Measurements from ENCODE around the gene SLC12A5. TPM values are rescaled to one million over a fixed set of nuclear protein-coding genes. Genes with fewer than 3 reads are reported as not detected.

Gene SLC12A5
- total and polyA plus RNA-seq, 2 donors (not counting 1 experiment from before 2014, with no cell fraction given), result 0.32 TPM; not detected in 1

- peaks cover 0 to 4% of the 10 kb centered on the region in 2 donors for H3K4me1 ChIP-seq (ENCODE audit: control insufficient read depth in 2 of 2, insufficient read depth in 2 of 2, low read length in 2 of 2)
- ChIA-PET POLR2A (no interaction called here), CTCF (no interaction called here)
- H3K9me3 ChIP-seq (ENCODE audit: control extremely low read depth in 1 of 3, control insufficient read depth in 2 of 3, insufficient read depth in 1 of 3, low read length in 2 of 3), result peaks cover 0 to 9% (median 0%) of the 10 kb centered on the region in 3 donors
- no peak for TF ChIP-seq CTCF (IDR thresholded peaks at IDR 0.05)
- TF ChIP-seq EZH2 (IDR thresholded peaks at IDR 0.05; ENCODE audit: borderline replicate concordance, insufficient read depth, low read depth, low read length, poor library complexity, severe bottlenecking), result no peak
- H3K4me3 Mint-ChIP-seq, result no peak overlapping the region
- intact Hi-C loops (cut with micrococcal nuclease), result no loop called here
- no peak overlapping the region for H3K9ac ChIP-seq (ENCODE audit: low read length)
- no peak overlapping the region for H3K27ac ChIP-seq (ENCODE audit: low read length in 2 of 2)
- peaks cover 0 to 61% (median 23%) of the 10 kb centered on the region in 4 experiments for H3K27me3 ChIP-seq (replicated peaks in 1 of 4; ENCODE audit: control extremely low read depth in 1 of 4, control insufficient read depth in 3 of 4, insufficient read depth in 4 of 4, low read length in 3 of 4)
- H3K79me2 ChIP-seq (ENCODE audit: control insufficient read depth, insufficient read depth, low read length), result no peaks in the 10 kb centered on the region
- H3K27ac Mint-ChIP-seq, result no peak overlapping the region
- H3K27me3 Mint-ChIP-seq, result peaks cover 57% of the 10 kb centered on the region
- DNase-seq, result no peak
- H3K4me2 ChIP-seq (replicated peaks; ENCODE audit: low read depth, low read length, poor library complexity, severe bottlenecking), result no peak overlapping the region
- no peaks in the 10 kb centered on the region for H4K20me1 ChIP-seq (ENCODE audit: control insufficient read depth, insufficient read depth, low read length, poor library complexity, severe bottlenecking)
- 97% methylated on average over 4 of the region's 8 CpGs for WGBS (ENCODE audit: insufficient coverage)
- ATAC-seq (ENCODE audit: low read depth), result no peak
- H3K36me3 ChIP-seq (replicated peaks in 1 of 2; ENCODE audit: control extremely low read depth in 1 of 2, control insufficient read depth in 1 of 2, extremely low read depth in 1 of 2, insufficient read depth in 2 of 2, low read length in 1 of 2), result no peaks in the 10 kb centered on the region
- H2AFZ ChIP-seq (ENCODE audit: insufficient read depth, low read depth, low read length, poor library complexity, severe bottlenecking), result no peak overlapping the region
- no peaks in the 10 kb centered on the region for H3K9me3 Mint-ChIP-seq (ENCODE audit: insufficient read depth)
- H3K4me1 Mint-ChIP-seq, result no peaks in the 10 kb centered on the region
- H3K4me3 ChIP-seq (ENCODE audit: control extremely low read depth in 1 of 5, extremely low read depth in 1 of 5, insufficient read depth in 1 of 5, low read depth in 2 of 5, low read length in 4 of 5), result no peak overlapping the region
Measured at GRCh38 chr20:46036370-46036769, 7.4 kb downstream of the SLC12A5 start.

- peaks cover 0 to 61% (median 22%) of the 10 kb centered on the region in 4 experiments for H3K27me3 ChIP-seq (replicated peaks in 1 of 4; ENCODE audit: control extremely low read depth in 1 of 4, control insufficient read depth in 3 of 4, insufficient read depth in 4 of 4, low read length in 3 of 4)
- 75% methylated on average over 5 of the region's 5 CpGs for WGBS (ENCODE audit: insufficient coverage)
- H3K4me3 ChIP-seq (ENCODE audit: control extremely low read depth in 1 of 5, extremely low read depth in 1 of 5, insufficient read depth in 1 of 5, low read depth in 2 of 5, low read length in 4 of 5), result no peak overlapping the region
- DNase-seq (no peak), ATAC-seq (ENCODE audit: low read depth) (no peak)
- H3K4me1 ChIP-seq (ENCODE audit: control insufficient read depth in 2 of 2, insufficient read depth in 2 of 2, low read length in 2 of 2), result no peaks in the 10 kb centered on the region
- no peaks in the 10 kb centered on the region for H4K20me1 ChIP-seq (ENCODE audit: control insufficient read depth, insufficient read depth, low read length, poor library complexity, severe bottlenecking)
- H3K9me3 ChIP-seq (ENCODE audit: control extremely low read depth in 1 of 3, control insufficient read depth in 2 of 3, insufficient read depth in 1 of 3, low read length in 2 of 3), result peaks cover 0 to 11% (median 0%) of the 10 kb centered on the region in 3 donors
- H3K79me2 ChIP-seq (ENCODE audit: control insufficient read depth, insufficient read depth, low read length), result no peaks in the 10 kb centered on the region
- Mint-ChIP-seq H3K27me3 (peaks cover 64% of the 10 kb centered on the region), H3K9me3 (ENCODE audit: insufficient read depth) (no peaks in the 10 kb centered on the region), H3K27ac (no peak overlapping the region), H3K4me1 (no peaks in the 10 kb centered on the region), H3K4me3 (no peak overlapping the region)
- ChIA-PET POLR2A (no interaction called here), CTCF (interaction anchor here (1.3 kb wide), 1 partner anchor 8 kb away, joined by 3 read pairs; the partner anchor contains the start of gene SLC12A5)
- no peaks in the 10 kb centered on the region for H3K36me3 ChIP-seq (replicated peaks in 1 of 2; ENCODE audit: control extremely low read depth in 1 of 2, control insufficient read depth in 1 of 2, extremely low read depth in 1 of 2, insufficient read depth in 2 of 2, low read length in 1 of 2)
- no peak overlapping the region for H3K9ac ChIP-seq (ENCODE audit: low read length)
- intact Hi-C loops (cut with micrococcal nuclease), result no loop called here
- no peak overlapping the region for H3K4me2 ChIP-seq (replicated peaks; ENCODE audit: low read depth, low read length, poor library complexity, severe bottlenecking)
- TF ChIP-seq EZH2 (IDR thresholded peaks at IDR 0.05; ENCODE audit: borderline replicate concordance, insufficient read depth, low read depth, low read length, poor library complexity, severe bottlenecking), result no peak
- no peak for TF ChIP-seq CTCF (IDR thresholded peaks at IDR 0.05)
- no peak overlapping the region for H3K27ac ChIP-seq (ENCODE audit: low read length in 2 of 2)
- H2AFZ ChIP-seq (ENCODE audit: insufficient read depth, low read depth, low read length, poor library complexity, severe bottlenecking), result no peak overlapping the region
Measured at GRCh38 chr20:46037036-46037435, 8.0 kb downstream of the SLC12A5 start.
